HEK293 (cell line): ENCODE data around the gene PRX.

Experiments
- CTCF ChIA-PET: fragments of 350-600 bp; formaldehyde crosslinking; extraction: SDS; loops from one replicate; lab custom pipeline; 2021; ENCODE audit warnings: antibody characterized with exemption; lab: Yijun Ruan, JAX
- POLR2A ChIA-PET: fragments of 300-600 bp; formaldehyde crosslinking; extraction: SDS; loops from one replicate; lab custom pipeline; 2020; ENCODE audit warnings: antibody characterized with exemption, inconsistent platforms; lab: Yijun Ruan, JAX
- H3K27ac ChIP-seq: fragments of 200-500 bp; sonication (Bioruptor generic); 2 replicates; pipeline ENCODE4 v1.5.1; 2014; ENCODE audit warnings: low read depth, low read length, control low read depth, inconsistent platforms; ENCODE audit errors: extremely low read depth
- H3K36me3 ChIP-seq, 2 experiments: fragments of 200-500 bp in 1 of 2; sonication (Bioruptor generic) in 1 of 2; 1 replicate in 1 of 2; 2 replicates in 1 of 2; pipeline ENCODE4 v1.5.1; 2014 to 2017; ENCODE audit warnings: inconsistent platforms in 2 of 2, low read length in 2 of 2; ENCODE audit not compliant: control insufficient read depth in 2 of 2, insufficient read depth in 1 of 2
- H3K4me1 ChIP-seq: fragments of 200-500 bp; sonication (Bioruptor generic); 2 replicates; pipeline ENCODE4 v1.5.1; 2014; ENCODE audit warnings: mild to moderate bottlenecking, low read length, inconsistent platforms; ENCODE audit not compliant: control insufficient read depth, insufficient read depth
- H3K4me3 ChIP-seq: 2 replicates; pipeline ENCODE4 v1.5.1; 2011; ENCODE audit warnings: low read depth, mild to moderate bottlenecking, control low read depth, low read length, moderate library complexity
- H3K9me3 ChIP-seq: fragments of 200-500 bp; sonication (Bioruptor generic); 2 replicates; pipeline ENCODE4 v1.5.1; 2014; ENCODE audit warnings: low read depth, low read length, inconsistent platforms; ENCODE audit not compliant: control insufficient read depth, insufficient read depth
- GLIS2 ChIP-seq: fragments of 450-650 bp; formaldehyde crosslinking; IDR thresholded peaks from 2 replicates; pipeline ENCODE4 v1.5.1; 2016; ENCODE audit warnings: missing biosample characterization, missing genetic modification characterization
- KLF1 ChIP-seq: fragments of 450-650 bp; formaldehyde crosslinking; IDR thresholded peaks from 2 replicates; pipeline ENCODE4 v1.5.1; 2016; ENCODE audit warnings: missing biosample characterization, missing genetic modification characterization
- ZBTB1 ChIP-seq: fragments of 450-650 bp; formaldehyde crosslinking; IDR thresholded peaks from 2 replicates; pipeline ENCODE4 v1.5.1; 2016; ENCODE audit warnings: missing biosample characterization, missing genetic modification characterization
- ZFP3 ChIP-seq: fragments of 450-650 bp; formaldehyde crosslinking; IDR thresholded peaks from 2 replicates; pipeline ENCODE4 v1.5.1; 2016; ENCODE audit warnings: low read depth, missing biosample characterization, missing genetic modification characterization
- ZNF121 ChIP-seq: fragments of 450-650 bp; formaldehyde crosslinking; IDR thresholded peaks from 2 replicates; pipeline ENCODE4 v1.5.1; 2016; ENCODE audit warnings: missing biosample characterization, missing genetic modification characterization
- ZNF140 ChIP-seq: fragments of 450-650 bp; formaldehyde crosslinking; IDR thresholded peaks from 2 replicates; pipeline ENCODE4 v1.5.1; 2016; ENCODE audit warnings: missing biosample characterization, missing genetic modification characterization
- ZNF350 ChIP-seq: fragments of 450-650 bp; formaldehyde crosslinking; IDR thresholded peaks from 2 replicates; pipeline ENCODE4 v1.5.0; 2017; ENCODE audit warnings: missing biosample characterization, mild to moderate bottlenecking, missing genetic modification characterization
- ZNF362 ChIP-seq: fragments of 450-650 bp; formaldehyde crosslinking; IDR thresholded peaks from 2 replicates; pipeline ENCODE4 v1.5.1; 2016; ENCODE audit warnings: missing biosample characterization, missing genetic modification characterization
- ZNF433 ChIP-seq: fragments of 450-650 bp; formaldehyde crosslinking; IDR thresholded peaks from 2 replicates; pipeline ENCODE4 v1.5.1; 2016; ENCODE audit warnings: missing biosample characterization, missing genetic modification characterization, low read depth
- ZNF501 ChIP-seq: fragments of 450-650 bp; formaldehyde crosslinking; IDR thresholded peaks from 2 replicates; pipeline ENCODE4 v1.5.1; 2016; ENCODE audit warnings: missing biosample characterization, missing genetic modification characterization
- ZNF530 ChIP-seq: fragments of 450-650 bp; formaldehyde crosslinking; IDR thresholded peaks from 2 replicates; pipeline ENCODE4 v1.5.1; 2016; ENCODE audit warnings: low read depth, missing biosample characterization, missing genetic modification characterization
- ZNF555 ChIP-seq: fragments of 450-650 bp; formaldehyde crosslinking; conservative IDR thresholded peaks from 2 replicates; pipeline ENCODE4 v1.5.1; 2017; ENCODE audit warnings: missing biosample characterization, mild to moderate bottlenecking, missing genetic modification characterization, inconsistent platforms
- ZNF658 ChIP-seq: fragments of 450-650 bp; formaldehyde crosslinking; IDR thresholded peaks from 2 replicates; pipeline ENCODE4; 2016; ENCODE audit warnings: missing biosample characterization, missing genetic modification characterization
- ZNF785 ChIP-seq: fragments of 450-650 bp; formaldehyde crosslinking; IDR thresholded peaks from 2 replicates; pipeline ENCODE4 v1.5.1; 2016; ENCODE audit warnings: missing biosample characterization, missing genetic modification characterization
- ZNF830 ChIP-seq: fragments of 450-650 bp; IDR thresholded peaks from 2 replicates; pipeline ENCODE4 v1.5.0; 2018; ENCODE audit warnings: missing biosample characterization, missing genetic modification characterization, low read depth, mild to moderate bottlenecking, moderate library complexity
- ZSCAN30 ChIP-seq: fragments of 450-650 bp; IDR thresholded peaks from 2 replicates; pipeline ENCODE4 v1.5.1; 2018; ENCODE audit warnings: missing biosample characterization, mild to moderate bottlenecking, missing genetic modification characterization, moderate library complexity
- TF ChIP-seq, protein P1 (sequence below): fragments of 450-650 bp; formaldehyde crosslinking; IDR thresholded peaks from 2 replicates; pipeline ENCODE4 v1.5.1; 2016; ENCODE audit warnings: missing biosample characterization, missing genetic modification characterization, low read depth
- TF ChIP-seq, protein P2 (sequence below): fragments of 450-650 bp; formaldehyde crosslinking; IDR thresholded peaks from 2 replicates; pipeline ENCODE4 v1.5.1; 2016; ENCODE audit warnings: missing biosample characterization, missing genetic modification characterization
- TF ChIP-seq, protein P3 (sequence below): fragments of 450-650 bp; IDR thresholded peaks from 2 replicates; pipeline ENCODE4 v1.5.1; 2018; ENCODE audit warnings: missing biosample characterization, mild to moderate bottlenecking, missing genetic modification characterization
- TF ChIP-seq, protein P4 (sequence below): fragments of 450-650 bp; formaldehyde crosslinking; IDR thresholded peaks from 2 replicates; pipeline ENCODE4 v1.5.1; 2016; ENCODE audit warnings: missing biosample characterization, missing genetic modification characterization

The PRX gene

DNA sequence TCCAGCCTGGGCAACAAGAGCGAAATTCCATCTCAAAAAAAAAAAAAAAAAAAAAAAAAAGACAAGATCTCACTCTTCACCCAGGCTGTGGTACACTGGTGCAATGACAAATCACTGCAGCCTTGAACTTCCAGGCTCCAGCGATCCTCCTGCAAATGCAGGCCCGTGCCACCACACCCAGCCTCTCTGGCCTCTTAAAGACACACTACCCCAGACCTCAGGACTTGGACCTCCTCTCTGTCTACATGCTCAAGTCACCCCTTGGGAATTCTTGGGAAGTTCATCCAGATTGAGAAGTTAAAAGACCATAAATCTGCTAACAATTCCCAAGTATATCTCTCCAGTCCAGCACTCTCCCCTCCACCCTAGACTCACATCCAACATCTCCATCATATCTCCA lies 12.6 kb downstream of the PRX start:
- no peaks in the 10 kb centered on the region; a peak in 1 of 3 replicates for H3K36me3 ChIP-seq
- TF ChIP-seq ZNF350 (no peak), ZNF501 (tag by site-specific recombination) (no peak), ZNF433 (tag by site-specific recombination) (no peak), ZNF140 (tag by site-specific recombination) (no peak), ZNF530 (tag by site-specific recombination) (no peak), ZNF785 (tag by site-specific recombination) (no peak), ZFP3 (tag by site-specific recombination) (no peak), ZNF555 (no peak), ZBTB1 (no peak), ZNF830 (no peak), GLIS2 (no peak), ZNF362 (tag by site-specific recombination) (peak; percentile 9; the same call in 1 of the 2 replicates), ZNF121 (no peak), ZSCAN30 (no peak), ZNF658 (tag by site-specific recombination) (no peak), KLF1 (0 out of 2 replicates have a peak, but pooled peaks have one; percentile 22)
- TF ChIP-seq, protein P1, sequence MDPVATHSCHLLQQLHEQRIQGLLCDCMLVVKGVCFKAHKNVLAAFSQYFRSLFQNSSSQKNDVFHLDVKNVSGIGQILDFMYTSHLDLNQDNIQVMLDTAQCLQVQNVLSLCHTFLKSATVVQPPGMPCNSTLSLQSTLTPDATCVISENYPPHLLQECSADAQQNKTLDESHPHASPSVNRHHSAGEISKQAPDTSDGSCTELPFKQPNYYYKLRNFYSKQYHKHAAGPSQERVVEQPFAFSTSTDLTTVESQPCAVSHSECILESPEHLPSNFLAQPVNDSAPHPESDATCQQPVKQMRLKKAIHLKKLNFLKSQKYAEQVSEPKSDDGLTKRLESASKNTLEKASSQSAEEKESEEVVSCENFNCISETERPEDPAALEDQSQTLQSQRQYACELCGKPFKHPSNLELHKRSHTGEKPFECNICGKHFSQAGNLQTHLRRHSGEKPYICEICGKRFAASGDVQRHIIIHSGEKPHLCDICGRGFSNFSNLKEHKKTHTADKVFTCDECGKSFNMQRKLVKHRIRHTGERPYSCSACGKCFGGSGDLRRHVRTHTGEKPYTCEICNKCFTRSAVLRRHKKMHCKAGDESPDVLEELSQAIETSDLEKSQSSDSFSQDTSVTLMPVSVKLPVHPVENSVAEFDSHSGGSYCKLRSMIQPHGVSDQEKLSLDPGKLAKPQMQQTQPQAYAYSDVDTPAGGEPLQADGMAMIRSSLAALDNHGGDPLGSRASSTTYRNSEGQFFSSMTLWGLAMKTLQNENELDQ: no peak
- TF ChIP-seq, protein P2, sequence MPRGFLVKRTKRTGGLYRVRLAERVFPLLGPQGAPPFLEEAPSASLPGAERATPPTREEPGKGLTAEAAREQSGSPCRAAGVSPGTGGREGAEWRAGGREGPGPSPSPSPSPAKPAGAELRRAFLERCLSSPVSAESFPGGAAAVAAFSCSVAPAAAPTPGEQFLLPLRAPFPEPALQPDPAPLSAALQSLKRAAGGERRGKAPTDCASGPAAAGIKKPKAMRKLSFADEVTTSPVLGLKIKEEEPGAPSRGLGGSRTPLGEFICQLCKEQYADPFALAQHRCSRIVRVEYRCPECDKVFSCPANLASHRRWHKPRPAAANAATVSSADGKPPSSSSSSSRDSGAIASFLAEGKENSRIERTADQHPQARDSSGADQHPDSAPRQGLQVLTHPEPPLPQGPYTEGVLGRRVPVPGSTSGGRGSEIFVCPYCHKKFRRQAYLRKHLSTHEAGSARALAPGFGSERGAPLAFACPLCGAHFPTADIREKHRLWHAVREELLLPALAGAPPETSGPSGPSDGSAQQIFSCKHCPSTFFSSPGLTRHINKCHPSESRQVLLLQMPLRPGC (tag by site-specific recombination): no peak
- TF ChIP-seq, protein P3, sequence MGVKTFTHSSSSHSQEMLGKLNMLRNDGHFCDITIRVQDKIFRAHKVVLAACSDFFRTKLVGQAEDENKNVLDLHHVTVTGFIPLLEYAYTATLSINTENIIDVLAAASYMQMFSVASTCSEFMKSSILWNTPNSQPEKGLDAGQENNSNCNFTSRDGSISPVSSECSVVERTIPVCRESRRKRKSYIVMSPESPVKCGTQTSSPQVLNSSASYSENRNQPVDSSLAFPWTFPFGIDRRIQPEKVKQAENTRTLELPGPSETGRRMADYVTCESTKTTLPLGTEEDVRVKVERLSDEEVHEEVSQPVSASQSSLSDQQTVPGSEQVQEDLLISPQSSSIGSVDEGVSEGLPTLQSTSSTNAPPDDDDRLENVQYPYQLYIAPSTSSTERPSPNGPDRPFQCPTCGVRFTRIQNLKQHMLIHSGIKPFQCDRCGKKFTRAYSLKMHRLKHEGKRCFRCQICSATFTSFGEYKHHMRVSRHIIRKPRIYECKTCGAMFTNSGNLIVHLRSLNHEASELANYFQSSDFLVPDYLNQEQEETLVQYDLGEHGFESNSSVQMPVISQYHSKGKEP (tag by site-specific recombination): no peak
- TF ChIP-seq, protein P4, sequence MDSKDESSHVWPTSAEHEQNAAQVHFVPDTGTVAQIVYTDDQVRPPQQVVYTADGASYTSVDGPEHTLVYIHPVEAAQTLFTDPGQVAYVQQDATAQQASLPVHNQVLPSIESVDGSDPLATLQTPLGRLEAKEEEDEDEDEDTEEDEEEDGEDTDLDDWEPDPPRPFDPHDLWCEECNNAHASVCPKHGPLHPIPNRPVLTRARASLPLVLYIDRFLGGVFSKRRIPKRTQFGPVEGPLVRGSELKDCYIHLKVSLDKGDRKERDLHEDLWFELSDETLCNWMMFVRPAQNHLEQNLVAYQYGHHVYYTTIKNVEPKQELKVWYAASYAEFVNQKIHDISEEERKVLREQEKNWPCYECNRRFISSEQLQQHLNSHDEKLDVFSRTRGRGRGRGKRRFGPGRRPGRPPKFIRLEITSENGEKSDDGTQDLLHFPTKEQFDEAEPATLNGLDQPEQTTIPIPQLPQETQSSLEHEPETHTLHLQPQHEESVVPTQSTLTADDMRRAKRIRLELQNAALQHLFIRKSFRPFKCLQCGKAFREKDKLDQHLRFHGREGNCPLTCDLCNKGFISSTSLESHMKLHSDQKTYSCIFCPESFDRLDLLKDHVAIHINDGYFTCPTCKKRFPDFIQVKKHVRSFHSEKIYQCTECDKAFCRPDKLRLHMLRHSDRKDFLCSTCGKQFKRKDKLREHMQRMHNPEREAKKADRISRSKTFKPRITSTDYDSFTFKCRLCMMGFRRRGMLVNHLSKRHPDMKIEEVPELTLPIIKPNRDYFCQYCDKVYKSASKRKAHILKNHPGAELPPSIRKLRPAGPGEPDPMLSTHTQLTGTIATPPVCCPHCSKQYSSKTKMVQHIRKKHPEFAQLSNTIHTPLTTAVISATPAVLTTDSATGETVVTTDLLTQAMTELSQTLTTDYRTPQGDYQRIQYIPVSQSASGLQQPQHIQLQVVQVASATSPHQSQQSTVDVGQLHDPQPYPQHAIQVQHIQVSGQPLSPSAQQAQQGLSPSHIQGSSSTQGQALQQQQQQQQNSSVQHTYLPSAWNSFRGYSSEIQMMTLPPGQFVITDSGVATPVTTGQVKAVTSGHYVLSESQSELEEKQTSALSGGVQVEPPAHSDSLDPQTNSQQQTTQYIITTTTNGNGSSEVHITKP: 0 out of 2 replicates have a peak, but pooled peaks have one; percentile 20
- POLR2A ChIA-PET: interaction anchor here (0.6 to 1.2 kb wide), 3 partner anchors 21 to 35 kb away, joined by 3 to 6 read pairs (median 3); no protein-coding TSS in a partner anchor
- no peak overlapping the region for H3K27ac ChIP-seq
- no peak overlapping the region for H3K4me3 ChIP-seq
- CTCF ChIA-PET: interaction anchor here (0.7 to 4.3 kb wide), 3 partner anchors 9 to 92 kb away, joined by 3 to 40 read pairs (median 5); no protein-coding TSS in a partner anchor
- H3K4me1 ChIP-seq: peaks cover 9% of the 10 kb centered on the region
- no peaks in the 10 kb centered on the region for H3K9me3 ChIP-seq
